ENCODE measurements around the gene FER. TPM values are rescaled to one million over a fixed set of nuclear protein-coding genes. Genes with fewer than 3 reads are reported as not detected.

FER gene
- polyA plus RNA-seq, 1 experiment, result 19.0 TPM

DNA sequence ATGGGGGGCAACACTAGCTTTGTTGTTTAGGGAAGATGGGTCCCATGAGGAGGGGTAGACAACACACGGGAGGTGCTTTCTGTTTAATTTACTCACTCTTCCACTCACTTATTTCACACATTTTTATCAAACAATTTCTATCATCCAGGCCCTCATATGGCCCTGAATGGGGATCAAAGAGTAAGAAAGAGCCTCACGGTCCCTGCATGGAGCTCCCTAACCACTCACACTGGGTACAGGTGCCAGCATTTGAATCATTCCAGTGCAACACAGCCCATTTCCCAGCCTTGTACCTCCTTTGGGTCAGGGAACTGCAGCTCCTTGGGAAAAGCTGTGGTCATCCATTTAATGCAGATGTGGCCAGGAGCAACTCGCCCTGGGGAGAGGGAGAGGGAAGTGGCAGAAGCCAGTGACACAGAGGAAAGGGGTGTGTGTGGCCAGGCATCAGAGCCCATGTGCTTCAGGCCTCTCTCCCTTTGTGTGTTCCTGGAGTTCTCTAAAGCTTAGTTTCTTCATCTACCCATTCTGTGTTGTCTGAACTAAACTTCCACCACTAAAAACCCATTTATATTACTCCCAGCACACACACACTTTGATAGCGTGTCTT lies 476.7 kb downstream of the FER start:
- DNase-seq (ENCODE audit: low read depth, low spot score), result no peak
- Histone ChIP-seq H3K27me3 (ENCODE audit: control insufficient read depth, insufficient read depth, low read length) (peaks cover 3% of the 10 kb centered on the region), H3K4me3 (ENCODE audit: low read depth, low read length) (no peak overlapping the region), H3K27ac (ENCODE audit: low read depth, low read length) (no peak overlapping the region), H3K9me3 (ENCODE audit: control insufficient read depth, insufficient read depth, low read length) (no peaks in the 10 kb centered on the region)
- no peak for TF ChIP-seq CTCF (IDR thresholded peaks at IDR 0.05; ENCODE audit: low read depth, low read length)
- CTCF ChIA-PET, result no interaction called here
- POLR2A ChIA-PET, result no interaction called here

- ChIA-PET CTCF (no interaction called here), POLR2A (no interaction called here)
- Histone ChIP-seq H3K27me3 (ENCODE audit: control insufficient read depth, insufficient read depth, low read length) (peaks cover 14% of the 10 kb centered on the region), H3K4me3 (ENCODE audit: low read depth, low read length) (no peak overlapping the region), H3K9me3 (ENCODE audit: control insufficient read depth, insufficient read depth, low read length) (no peaks in the 10 kb centered on the region), H3K27ac (ENCODE audit: low read depth, low read length) (no peak overlapping the region)
- DNase-seq (ENCODE audit: low read depth, low spot score), result no peak
- TF ChIP-seq CTCF (IDR thresholded peaks at IDR 0.05; ENCODE audit: low read depth, low read length), result no peak
These were observed 478.3 kb downstream of the FER start for GRCh38 chr5:109225716-109226625.

DNA sequence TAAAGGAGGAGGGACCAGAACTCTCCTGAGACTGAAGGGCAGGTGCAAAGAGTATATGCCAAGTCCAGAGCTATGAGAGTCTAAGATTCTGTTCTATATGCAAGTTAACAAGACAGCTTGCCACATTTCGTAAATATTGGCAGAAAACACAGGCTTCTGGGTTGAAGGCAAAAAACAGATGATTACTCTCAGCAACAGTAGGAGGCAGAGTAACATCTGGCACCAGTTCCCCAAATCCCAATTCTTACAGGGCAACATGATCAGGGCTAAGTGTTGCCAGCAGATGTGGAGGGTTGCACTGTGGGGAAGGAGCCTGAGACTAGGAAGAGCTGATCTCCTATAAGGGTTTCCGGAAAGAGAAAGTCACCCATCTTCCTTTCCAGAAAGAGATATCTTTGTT lies 482.7 kb downstream of the FER start:
- Histone ChIP-seq H3K27ac (ENCODE audit: low read depth, low read length) (no peak overlapping the region), H3K27me3 (ENCODE audit: control insufficient read depth, insufficient read depth, low read length) (peaks cover 11% of the 10 kb centered on the region), H3K4me3 (ENCODE audit: low read depth, low read length) (no peak overlapping the region), H3K9me3 (ENCODE audit: control insufficient read depth, insufficient read depth, low read length) (no peaks in the 10 kb centered on the region; the same call in 1 of the 2 replicates)
- ChIA-PET CTCF (interaction anchor here (1.4 kb wide), 1 partner anchor 549 kb away, joined by 3 read pairs; no protein-coding TSS in a partner anchor), POLR2A (no interaction called here)
- DNase-seq (ENCODE audit: low read depth, low spot score), result no peak
- no peak for TF ChIP-seq CTCF (IDR thresholded peaks at IDR 0.05; ENCODE audit: low read depth, low read length)

DNA sequence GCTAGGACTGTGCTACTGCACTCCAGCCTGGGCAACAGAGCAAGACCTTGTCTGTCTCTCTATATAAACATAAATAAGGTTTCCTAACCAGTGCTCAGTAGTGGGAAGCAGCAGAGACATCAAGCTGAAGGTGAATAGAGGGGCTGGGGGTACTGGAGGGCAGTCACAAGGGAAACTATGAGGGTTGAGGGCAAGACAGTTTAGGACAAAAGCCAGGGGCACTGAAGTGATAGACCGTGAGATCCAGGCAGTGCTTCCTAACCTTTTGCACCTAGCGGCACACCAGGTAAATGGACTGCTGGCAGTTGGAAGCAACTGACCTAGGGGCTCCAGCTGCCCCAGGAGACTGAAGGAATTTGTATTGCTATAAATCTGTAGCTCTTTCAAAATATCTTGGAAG lies 483.6 kb downstream of the FER start:
- no peak overlapping the region for H3K27ac ChIP-seq (ENCODE audit: low read depth, low read length)
- ChIA-PET POLR2A (no interaction called here), CTCF (interaction anchor here (1.4 kb wide), 1 partner anchor 550 kb away, joined by 3 read pairs; no protein-coding TSS in a partner anchor)
- peaks cover 11% of the 10 kb centered on the region for H3K27me3 ChIP-seq (ENCODE audit: control insufficient read depth, insufficient read depth, low read length)
- peaks cover 1% of the 10 kb centered on the region for H3K9me3 ChIP-seq (ENCODE audit: control insufficient read depth, insufficient read depth, low read length)
- DNase-seq (ENCODE audit: low read depth, low spot score), result no peak
- no peak overlapping the region for H3K4me3 ChIP-seq (ENCODE audit: low read depth, low read length)
- TF ChIP-seq CTCF (IDR thresholded peaks at IDR 0.05; ENCODE audit: low read depth, low read length), result no peak

DNA sequence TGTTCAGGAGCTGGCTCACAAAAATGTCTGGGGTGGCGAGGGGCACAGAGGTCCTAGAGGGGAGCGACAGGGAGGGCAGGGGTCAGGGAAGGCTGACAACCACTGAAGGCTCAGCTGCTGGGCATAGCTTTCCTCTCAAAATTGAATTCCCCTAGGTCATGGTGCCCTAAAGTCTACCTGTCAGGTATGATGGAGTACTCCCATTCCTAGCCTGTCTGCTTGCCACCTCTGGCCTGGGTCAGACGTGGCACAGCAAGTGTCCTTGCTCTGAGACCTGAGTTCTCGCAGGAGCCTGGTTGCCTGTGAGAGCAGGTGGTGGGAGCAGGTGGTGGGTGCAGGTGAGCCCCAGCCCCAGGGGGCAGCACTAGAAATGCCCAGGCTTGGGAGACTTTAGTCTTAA lies 486.7 kb downstream of the FER start:
- POLR2A ChIA-PET, result no interaction called here
- H3K4me3 ChIP-seq (ENCODE audit: low read depth, low read length), result no peak overlapping the region
- peaks cover 5% of the 10 kb centered on the region for H3K9me3 ChIP-seq (ENCODE audit: control insufficient read depth, insufficient read depth, low read length)
- TF ChIP-seq CTCF (IDR thresholded peaks at IDR 0.05; ENCODE audit: low read depth, low read length), result no peak
- H3K27ac ChIP-seq (ENCODE audit: low read depth, low read length), result no peak overlapping the region
- DNase-seq (ENCODE audit: low read depth, low spot score), result no peak
- CTCF ChIA-PET, result no interaction called here
- peaks cover 11% of the 10 kb centered on the region for H3K27me3 ChIP-seq (ENCODE audit: control insufficient read depth, insufficient read depth, low read length)

Measured in AG04450 (cell line).